Measurements from ENCODE around the gene PLCB1.
"Not testable (repeated sequence)": the region's sequence is repeated elsewhere in the genome, so short reads cannot be mapped to it uniquely, and the experiment has no call there.

The PLCB1 gene

DNA sequence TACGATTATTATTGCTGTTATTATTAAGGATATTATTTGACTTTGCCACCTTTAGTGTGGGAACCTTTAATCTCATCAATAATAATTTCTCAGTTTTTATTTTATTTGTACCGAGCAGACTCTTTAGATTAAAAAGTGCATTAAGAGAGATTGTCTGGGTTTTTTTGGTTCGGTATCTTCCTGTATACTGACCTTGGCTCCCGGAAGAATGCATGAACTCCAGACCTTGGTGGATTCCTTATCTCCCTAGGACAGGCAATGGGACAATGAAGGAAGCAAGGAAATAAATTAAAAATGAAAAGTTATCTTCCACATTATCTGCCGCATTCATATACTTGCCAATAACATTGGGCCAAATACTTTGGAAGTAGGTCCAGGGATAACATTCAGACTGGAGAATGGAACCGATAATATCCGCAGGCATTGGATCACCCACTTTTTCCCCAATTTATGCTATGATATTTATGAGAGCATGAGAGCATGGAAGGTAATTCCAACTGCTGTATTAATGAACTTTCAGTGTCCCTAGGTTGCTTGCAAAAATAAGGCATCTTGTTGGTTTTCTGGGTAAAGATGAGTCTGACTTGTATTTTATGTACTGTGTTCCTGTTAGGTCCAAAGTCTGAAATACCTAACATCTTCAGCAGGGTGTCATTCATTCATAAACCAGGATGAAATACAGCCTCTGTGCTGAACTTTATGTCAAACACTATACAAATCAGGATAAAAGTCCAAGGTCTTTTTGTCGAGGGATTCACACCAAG lies 232.1 kb downstream of the PLCB1 start:
- no peaks in the 10 kb centered on the region for H3K36me3 Mint-ChIP-seq (ENCODE audit: low read depth)
- no peak overlapping the region for H3K27ac Mint-ChIP-seq
- H3K4me1 Mint-ChIP-seq (ENCODE audit: low read depth) = no peaks in the 10 kb centered on the region
- H3K9me3 Mint-ChIP-seq = no peaks in the 10 kb centered on the region
- no peak overlapping the region for H3K4me3 Mint-ChIP-seq
- H3K27me3 Mint-ChIP-seq (ENCODE audit: low read depth) = peaks cover 6% of the 10 kb centered on the region

DNA sequence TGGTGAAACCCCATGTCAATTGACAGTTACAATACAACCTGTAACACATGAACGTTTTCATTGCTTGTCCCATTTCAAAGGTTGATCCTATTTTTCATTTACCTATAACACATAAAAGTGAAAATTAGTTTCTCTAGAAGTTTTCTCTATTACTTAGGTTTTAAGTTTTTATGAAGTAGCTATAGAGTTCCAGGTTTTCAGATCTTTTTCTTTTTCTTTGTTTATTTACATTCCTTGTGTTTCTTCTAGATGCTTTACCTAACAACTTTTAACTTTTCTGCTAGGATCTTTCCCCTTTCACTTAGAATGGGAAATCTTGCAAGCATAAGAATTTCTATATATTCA lies 232.6 kb downstream of the PLCB1 start:
- Mint-ChIP-seq H3K27me3 (ENCODE audit: low read depth) (peaks cover 6% of the 10 kb centered on the region), H3K27ac (no peak overlapping the region), H3K4me1 (ENCODE audit: low read depth) (no peaks in the 10 kb centered on the region), H3K9me3 (no peaks in the 10 kb centered on the region), H3K36me3 (ENCODE audit: low read depth) (no peaks in the 10 kb centered on the region), H3K4me3 (no peak overlapping the region)

DNA sequence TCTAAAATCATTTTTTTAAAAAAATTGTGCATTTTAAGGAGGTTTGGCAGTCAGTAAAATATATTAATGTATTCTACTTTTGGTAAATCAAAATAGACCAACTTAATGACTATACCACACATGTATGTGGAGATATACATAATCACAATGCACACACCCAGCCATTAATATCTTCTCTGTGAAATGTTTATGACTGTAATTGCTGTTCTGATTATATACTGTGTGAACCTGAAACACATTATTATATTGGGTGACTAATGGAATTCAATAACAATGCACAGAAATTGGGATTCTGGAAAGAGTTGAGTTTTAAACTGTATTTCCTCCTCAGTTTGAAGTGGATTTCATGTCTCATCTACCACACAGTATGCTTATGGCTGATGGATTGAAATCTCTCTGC lies 233.6 kb downstream of the PLCB1 start:
- Mint-ChIP-seq H3K4me3 (no peak overlapping the region), H3K36me3 (ENCODE audit: low read depth) (no peaks in the 10 kb centered on the region)

DNA sequence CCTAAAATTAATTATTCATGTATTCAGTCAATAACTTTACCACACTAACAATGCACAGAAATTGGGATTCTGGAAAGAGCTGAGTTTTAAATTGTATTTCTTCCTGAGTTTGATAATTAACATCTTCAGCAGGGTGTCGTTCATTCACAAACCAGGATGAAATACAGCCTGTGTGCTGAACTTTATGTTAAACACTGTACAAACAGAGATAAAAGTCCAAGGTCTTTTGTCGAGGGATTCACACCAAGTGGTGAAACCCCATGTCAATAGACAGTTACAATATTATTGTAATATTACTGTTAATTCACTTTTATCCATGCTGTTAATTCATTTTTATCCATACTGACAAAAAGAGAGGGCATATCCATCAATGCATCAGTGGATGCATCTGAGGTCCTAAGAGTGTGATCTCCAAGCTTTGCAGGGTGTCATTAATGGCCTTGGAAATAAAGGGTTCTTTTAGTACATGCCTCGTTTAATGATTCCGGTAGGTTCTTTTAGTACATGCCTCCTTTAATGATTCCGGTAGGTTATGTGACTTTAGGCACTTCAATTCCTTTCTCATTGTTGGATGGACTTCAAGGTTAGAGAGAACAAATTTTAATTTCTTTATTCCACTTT lies 234.3 kb downstream of the PLCB1 start:
- H3K9me3 Mint-ChIP-seq = no peaks in the 10 kb centered on the region
- H3K27ac Mint-ChIP-seq = no peak overlapping the region
- H3K4me1 Mint-ChIP-seq (ENCODE audit: low read depth) = no peaks in the 10 kb centered on the region
- peaks cover 6% of the 10 kb centered on the region for H3K27me3 Mint-ChIP-seq (ENCODE audit: low read depth)
- no peaks in the 10 kb centered on the region for H3K36me3 Mint-ChIP-seq (ENCODE audit: low read depth)
- no peak overlapping the region for H3K4me3 Mint-ChIP-seq

More for the DNA sequence above, 233.6 kb downstream of the PLCB1 start:
- Mint-ChIP-seq H3K4me1 (ENCODE audit: low read depth) (no peaks in the 10 kb centered on the region), H3K27me3 (ENCODE audit: low read depth) (peaks cover 6% of the 10 kb centered on the region), H3K9me3 (no peaks in the 10 kb centered on the region), H3K27ac (no peak overlapping the region)

DNA sequence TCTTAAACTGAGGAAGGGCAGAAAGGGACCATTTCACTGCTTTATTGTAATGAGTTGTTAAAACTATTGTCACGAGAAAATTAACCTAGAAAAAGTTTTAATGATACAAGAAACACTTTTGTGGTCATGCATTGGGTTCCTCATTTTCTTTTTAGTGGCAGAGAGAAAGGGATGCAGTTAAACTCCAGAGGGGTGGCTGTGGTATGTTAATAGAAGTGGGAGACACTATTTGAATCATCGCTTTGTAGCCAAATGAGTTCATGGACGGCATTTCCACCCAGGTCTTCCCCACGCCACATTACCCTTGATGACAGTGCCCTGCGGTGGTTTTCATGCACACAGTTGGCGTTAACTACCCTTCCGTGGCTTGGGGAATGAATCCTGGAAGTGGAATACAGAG lies 235.6 kb downstream of the PLCB1 start:
- H3K9me3 Mint-ChIP-seq = no peaks in the 10 kb centered on the region

DNA sequence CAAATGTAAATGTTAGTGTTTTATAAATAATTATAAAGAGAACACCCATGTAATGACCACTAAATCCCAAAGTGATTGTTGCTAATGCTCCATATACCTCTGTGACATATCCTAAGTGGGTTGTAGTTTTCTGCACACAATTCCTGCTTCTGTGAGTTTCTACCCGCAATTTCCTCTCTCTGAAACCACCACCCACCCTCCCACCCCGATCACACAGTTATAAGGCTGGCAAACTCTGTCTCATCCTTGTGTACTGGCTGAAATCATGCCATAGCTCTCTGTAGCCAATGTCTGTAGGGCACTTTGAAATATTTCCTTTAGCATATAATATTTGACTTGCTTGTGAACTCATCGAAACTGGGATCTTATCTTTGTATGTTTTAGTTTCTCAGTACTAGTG lies 236.6 kb downstream of the PLCB1 start:
- H3K27ac Mint-ChIP-seq = no peak overlapping the region
- no peaks in the 10 kb centered on the region for H3K9me3 Mint-ChIP-seq
- H3K4me3 Mint-ChIP-seq = no peak overlapping the region
- peaks cover 6% of the 10 kb centered on the region for H3K27me3 Mint-ChIP-seq (ENCODE audit: low read depth)
- no peaks in the 10 kb centered on the region for H3K4me1 Mint-ChIP-seq (ENCODE audit: low read depth)
- H3K36me3 Mint-ChIP-seq (ENCODE audit: low read depth) = no peaks in the 10 kb centered on the region

More for the DNA sequence above, 235.6 kb downstream of the PLCB1 start:
- Mint-ChIP-seq H3K4me3 (no peak overlapping the region), H3K36me3 (ENCODE audit: low read depth) (no peaks in the 10 kb centered on the region), H3K27ac (no peak overlapping the region), H3K27me3 (ENCODE audit: low read depth) (peaks cover 6% of the 10 kb centered on the region), H3K4me1 (ENCODE audit: low read depth) (no peaks in the 10 kb centered on the region)

DNA sequence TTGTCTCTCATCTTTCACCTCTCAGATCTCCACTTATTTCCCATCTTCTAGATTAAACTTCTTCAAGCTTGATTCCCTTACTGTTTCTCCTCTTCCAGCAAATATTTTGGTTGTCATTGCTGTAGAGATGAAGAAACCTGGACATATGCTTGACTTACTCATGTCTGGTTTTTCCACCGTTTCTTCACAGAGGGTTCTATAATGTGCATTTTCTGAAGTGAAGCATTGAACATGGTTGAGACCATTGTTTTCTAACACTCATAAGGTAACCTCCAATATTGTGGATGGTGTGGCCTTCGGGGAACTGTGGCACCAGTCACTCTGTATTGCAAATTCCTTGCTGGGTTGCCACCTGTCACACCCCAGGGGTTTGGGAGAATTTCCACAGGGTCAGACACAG lies 237.2 kb downstream of the PLCB1 start:
- no peaks in the 10 kb centered on the region for H3K4me1 Mint-ChIP-seq (ENCODE audit: low read depth)
- H3K27ac Mint-ChIP-seq = no peak overlapping the region
- H3K36me3 Mint-ChIP-seq (ENCODE audit: low read depth) = no peaks in the 10 kb centered on the region
- H3K4me3 Mint-ChIP-seq = no peak overlapping the region
- peaks cover 6% of the 10 kb centered on the region for H3K27me3 Mint-ChIP-seq (ENCODE audit: low read depth)
- no peaks in the 10 kb centered on the region for H3K9me3 Mint-ChIP-seq

DNA sequence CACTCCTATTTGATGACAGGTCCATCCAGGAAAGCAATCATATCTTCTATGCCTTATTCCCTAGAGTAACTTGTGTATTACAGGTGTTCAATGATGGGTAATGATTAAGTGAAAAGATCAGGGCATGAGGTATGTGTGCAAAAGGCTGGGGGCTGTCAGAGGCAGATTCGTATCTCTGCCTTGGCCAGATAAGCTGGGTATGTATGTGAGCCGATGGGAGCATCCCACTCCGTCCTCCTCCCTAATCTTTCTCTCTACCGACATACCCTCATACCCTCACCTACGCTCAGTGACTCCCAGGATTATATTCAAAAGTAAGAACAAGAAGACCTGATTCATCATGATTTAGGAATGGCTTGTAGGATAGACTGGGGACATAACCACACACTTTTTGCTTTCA lies 238.7 kb downstream of the PLCB1 start:
- H3K27me3 Mint-ChIP-seq (ENCODE audit: low read depth) = no peaks in the 10 kb centered on the region
- H3K36me3 Mint-ChIP-seq (ENCODE audit: low read depth) = no peaks in the 10 kb centered on the region
- no peaks in the 10 kb centered on the region for H3K4me1 Mint-ChIP-seq (ENCODE audit: low read depth)
- no peak overlapping the region for H3K4me3 Mint-ChIP-seq
- H3K27ac Mint-ChIP-seq = no peak overlapping the region
- no peaks in the 10 kb centered on the region for H3K9me3 Mint-ChIP-seq

DNA sequence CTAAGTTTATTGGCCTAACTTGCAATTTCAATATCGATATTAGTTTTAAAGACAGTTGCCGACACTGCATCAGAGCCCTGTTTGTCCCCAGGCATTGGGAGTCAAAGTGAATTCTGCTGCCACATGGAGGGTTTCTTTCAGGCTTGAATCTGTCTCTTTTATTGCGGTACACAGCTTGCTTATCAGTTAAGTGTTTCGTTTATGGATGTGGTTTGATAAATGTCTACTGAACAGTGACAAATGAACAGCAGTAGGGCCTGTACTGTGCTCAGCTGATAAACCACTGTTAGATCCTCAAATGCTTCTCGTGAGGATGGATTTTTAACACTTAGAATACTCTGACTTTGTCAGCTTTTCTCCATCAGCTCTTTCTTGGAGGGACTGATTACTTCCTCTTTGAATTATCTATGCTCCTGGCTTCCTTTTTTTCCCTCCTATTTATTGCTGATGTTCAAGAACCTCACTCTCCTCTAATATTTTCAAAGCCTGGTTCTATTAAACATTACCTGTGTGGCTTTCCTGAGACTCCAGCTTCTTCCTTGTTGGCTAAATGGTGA lies 240.8 kb downstream of the PLCB1 start:
- Mint-ChIP-seq H3K9me3 (no peaks in the 10 kb centered on the region), H3K27me3 (ENCODE audit: low read depth) (no peaks in the 10 kb centered on the region), H3K4me1 (ENCODE audit: low read depth) (no peaks in the 10 kb centered on the region), H3K4me3 (no peak overlapping the region), H3K36me3 (ENCODE audit: low read depth) (no peaks in the 10 kb centered on the region), H3K27ac (no peak overlapping the region)

DNA sequence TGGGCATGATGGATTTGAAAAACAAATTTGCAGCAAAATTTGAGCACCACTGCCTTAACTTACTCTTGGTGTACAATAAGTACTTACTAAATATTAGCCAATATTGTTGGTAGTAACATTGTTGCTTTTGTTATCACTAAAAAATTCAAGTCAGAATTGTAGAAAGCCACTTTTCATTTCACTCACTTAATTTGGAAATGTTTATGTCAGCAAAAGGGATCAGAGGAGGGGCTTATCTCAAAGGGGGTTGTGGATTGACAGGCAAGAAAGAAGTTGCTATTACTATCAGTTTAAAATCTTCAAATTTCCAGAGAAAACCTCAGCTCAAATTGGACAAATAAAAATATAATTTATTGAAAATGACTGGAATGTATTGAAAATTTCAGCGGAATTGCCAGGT lies 241.5 kb downstream of the PLCB1 start:
- no peaks in the 10 kb centered on the region for H3K9me3 Mint-ChIP-seq
- no peaks in the 10 kb centered on the region for H3K4me1 Mint-ChIP-seq (ENCODE audit: low read depth)
- no peak overlapping the region for H3K27ac Mint-ChIP-seq
- H3K36me3 Mint-ChIP-seq (ENCODE audit: low read depth) = no peaks in the 10 kb centered on the region
- no peaks in the 10 kb centered on the region for H3K27me3 Mint-ChIP-seq (ENCODE audit: low read depth)
- no peak overlapping the region for H3K4me3 Mint-ChIP-seq

DNA sequence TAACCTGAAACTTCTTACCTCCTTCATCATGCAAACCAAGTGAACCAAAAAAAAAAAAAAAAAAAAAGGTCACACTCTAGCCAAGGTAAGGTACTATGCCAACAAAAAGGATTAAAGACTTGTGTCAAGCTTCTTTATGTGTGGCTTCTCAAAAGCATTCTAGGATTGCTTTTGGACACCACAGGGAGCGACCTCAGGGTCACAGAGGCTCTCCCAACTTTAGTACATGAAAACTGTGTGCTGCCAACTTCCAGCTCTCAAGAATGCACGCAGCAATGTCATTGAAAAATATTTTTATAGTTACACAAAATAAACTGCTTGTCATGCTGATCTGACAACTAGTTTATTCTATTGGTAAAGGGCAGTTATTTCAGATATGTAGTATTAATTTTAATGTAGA lies 243.8 kb downstream of the PLCB1 start:
- no peaks in the 10 kb centered on the region for H3K4me1 Mint-ChIP-seq (ENCODE audit: low read depth)
- H3K9me3 Mint-ChIP-seq = no peaks in the 10 kb centered on the region
- H3K36me3 Mint-ChIP-seq (ENCODE audit: low read depth) = no peaks in the 10 kb centered on the region
- H3K27ac Mint-ChIP-seq = no peak overlapping the region
- no peak overlapping the region for H3K4me3 Mint-ChIP-seq
- no peaks in the 10 kb centered on the region for H3K27me3 Mint-ChIP-seq (ENCODE audit: low read depth)

DNA sequence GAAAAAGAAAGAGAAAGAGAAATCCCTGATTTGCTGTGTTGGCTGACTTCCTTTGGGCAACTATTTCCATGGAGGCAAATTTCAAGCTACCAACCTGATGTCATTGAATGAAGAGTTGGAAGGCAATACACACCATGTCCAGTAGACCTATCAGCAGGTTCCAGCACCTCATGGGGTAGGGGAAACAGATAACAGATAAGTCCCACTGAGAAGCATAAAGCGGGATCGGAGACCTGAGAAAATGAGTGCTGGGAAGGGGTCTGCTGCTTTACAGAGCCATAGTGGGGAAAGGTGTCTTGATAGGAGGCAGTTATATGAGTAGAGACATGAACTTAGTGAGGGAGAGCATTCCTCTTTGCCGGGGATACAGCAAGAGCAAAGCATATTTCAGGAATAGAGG lies 244.9 kb downstream of the PLCB1 start:
- Mint-ChIP-seq H3K4me1 (ENCODE audit: low read depth) (no peaks in the 10 kb centered on the region), H3K27me3 (ENCODE audit: low read depth) (no peaks in the 10 kb centered on the region), H3K4me3 (no peak overlapping the region), H3K9me3 (no peaks in the 10 kb centered on the region), H3K36me3 (ENCODE audit: low read depth) (no peaks in the 10 kb centered on the region), H3K27ac (no peak overlapping the region)

DNA sequence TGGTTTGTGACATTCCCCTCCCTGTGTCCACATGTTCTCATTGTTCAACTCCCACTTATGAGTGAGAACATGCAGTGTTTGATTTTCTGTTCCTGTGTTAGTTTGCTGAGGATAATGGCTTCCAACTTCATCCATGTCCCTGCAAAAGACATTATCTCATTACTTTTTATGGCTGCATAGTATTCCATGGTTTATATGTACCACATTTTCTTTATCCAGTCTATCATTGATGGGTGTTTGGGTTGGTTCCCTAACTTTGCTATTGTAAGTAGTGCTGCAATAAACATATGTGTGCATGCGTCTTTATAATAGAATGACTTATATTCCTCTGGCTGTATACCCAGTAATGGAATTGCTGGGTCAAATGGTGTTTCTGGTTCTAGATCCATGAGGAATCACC lies 247.1 kb downstream of the PLCB1 start:
- not testable (repeated sequence) for H3K9me3 Mint-ChIP-seq; H3K4me1 Mint-ChIP-seq (ENCODE audit: low read depth); H3K4me3 Mint-ChIP-seq; H3K27me3 Mint-ChIP-seq (ENCODE audit: low read depth); H3K36me3 Mint-ChIP-seq (ENCODE audit: low read depth); H3K27ac Mint-ChIP-seq

DNA sequence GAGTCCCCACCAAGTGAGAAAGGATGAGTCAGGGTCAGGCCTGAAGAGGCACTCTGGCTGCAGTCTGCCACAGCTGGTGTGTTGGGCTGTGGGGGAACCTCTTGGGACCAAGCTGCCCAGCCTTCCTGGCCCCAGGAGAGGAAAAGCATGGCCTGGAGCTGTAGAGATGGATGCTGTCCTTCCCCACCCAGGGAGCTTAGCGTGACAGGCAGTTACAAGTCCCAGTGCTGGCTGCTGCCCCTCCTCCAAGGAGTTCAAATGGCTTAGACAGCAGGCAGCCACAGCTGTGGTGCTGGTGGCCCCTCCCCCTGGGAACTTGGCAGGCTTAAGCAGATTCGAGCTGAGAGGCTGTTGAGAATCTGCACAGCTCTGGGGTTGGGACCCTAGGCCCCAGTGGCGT lies 253.2 kb downstream of the PLCB1 start:
- no peaks in the 10 kb centered on the region for H3K4me1 Mint-ChIP-seq (ENCODE audit: low read depth)
- no peak overlapping the region for H3K4me3 Mint-ChIP-seq
- H3K36me3 Mint-ChIP-seq (ENCODE audit: low read depth) = no peaks in the 10 kb centered on the region
- H3K27me3 Mint-ChIP-seq (ENCODE audit: low read depth) = no peaks in the 10 kb centered on the region
- no peaks in the 10 kb centered on the region for H3K9me3 Mint-ChIP-seq
- H3K27ac Mint-ChIP-seq = no peak overlapping the region

DNA sequence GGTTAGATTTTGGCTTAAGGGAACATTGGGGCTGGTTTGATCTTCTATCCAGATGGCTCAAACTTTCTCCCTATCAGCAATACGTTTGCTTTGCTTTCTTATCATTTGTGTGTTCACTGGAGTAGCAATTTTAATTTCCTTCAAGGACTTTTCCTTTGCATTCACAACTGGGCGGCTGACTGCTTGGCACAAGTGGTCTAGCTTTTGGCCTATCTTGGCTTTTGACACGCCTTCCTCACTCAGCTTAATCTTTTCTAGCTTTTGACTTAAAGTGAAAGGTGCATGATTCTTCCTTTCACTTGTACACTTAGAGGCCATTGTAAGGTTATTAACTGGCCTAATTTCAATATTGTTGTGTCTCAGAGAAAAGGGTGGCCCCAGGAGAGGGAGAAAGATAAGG lies 254.9 kb downstream of the PLCB1 start:
- no peak overlapping the region for H3K27ac Mint-ChIP-seq
- H3K9me3 Mint-ChIP-seq = no peaks in the 10 kb centered on the region
- H3K4me3 Mint-ChIP-seq = no peak overlapping the region
- H3K36me3 Mint-ChIP-seq (ENCODE audit: low read depth) = no peaks in the 10 kb centered on the region
- no peaks in the 10 kb centered on the region for H3K4me1 Mint-ChIP-seq (ENCODE audit: low read depth)
- H3K27me3 Mint-ChIP-seq (ENCODE audit: low read depth) = no peaks in the 10 kb centered on the region
